ENCODE data around the gene EMB.
"Not testable (repeated sequence)": the region's sequence is repeated elsewhere in the genome, so short reads cannot be mapped to it uniquely, and the experiment has no call there.

The EMB gene

GRCh38 chr5:50420343-50420935 lies 20.6 kb downstream of the EMB start:
- no peak overlapping the region for H3K4me3 ChIP-seq
- H3K27ac ChIP-seq: no peak overlapping the region
- H3K36me3 ChIP-seq (ENCODE audit: insufficient read depth, low read length): no peaks in the 10 kb centered on the region
- TF ChIP-seq POLR2AphosphoS5 (IDR thresholded peaks at IDR 0.05; ENCODE audit: borderline replicate concordance, low read depth, low read length) (no peak), EZH2 (IDR thresholded peaks at IDR 0.05) (no peak), FOXP2 (optimal IDR thresholded peaks at IDR 0.05; ENCODE audit: control extremely low read depth, extremely low read length, insufficient read depth) (no peak)
- no peaks in the 10 kb centered on the region for H3K9me3 ChIP-seq (ENCODE audit: low read depth, low read length)
- no peak overlapping the region for H3K9ac ChIP-seq (ENCODE audit: insufficient read length)
- no peak for DNase-seq (ENCODE audit: low read depth, low spot score)

GRCh38 chr5:50419656-50420055 lies 21.4 kb downstream of the EMB start:
- not testable (repeated sequence) for H3K27ac ChIP-seq; H3K9ac ChIP-seq (ENCODE audit: insufficient read length); DNase-seq (ENCODE audit: low read depth, low spot score); H3K36me3 ChIP-seq (ENCODE audit: insufficient read depth, low read length); H3K9me3 ChIP-seq (ENCODE audit: low read depth, low read length); H3K4me3 ChIP-seq

- H3K9me3 ChIP-seq (ENCODE audit: low read depth, low read length); H3K9ac ChIP-seq (ENCODE audit: insufficient read length); DNase-seq (ENCODE audit: low read depth, low spot score); H3K36me3 ChIP-seq (ENCODE audit: insufficient read depth, low read length); H3K27ac ChIP-seq; H3K4me3 ChIP-seq: not testable (repeated sequence)
Measured at GRCh38 chr5:50416637-50417036, 24.5 kb downstream of the EMB start.

- DNase-seq (ENCODE audit: low read depth, low spot score): no peak
- no peak for TF ChIP-seq POLR2AphosphoS5 (IDR thresholded peaks at IDR 0.05; ENCODE audit: borderline replicate concordance, low read depth, low read length)
- TF ChIP-seq FOXP2 (optimal IDR thresholded peaks at IDR 0.05; ENCODE audit: control extremely low read depth, extremely low read length, insufficient read depth): no peak
- no peak for TF ChIP-seq EZH2 (IDR thresholded peaks at IDR 0.05)
- no peak overlapping the region for H3K27ac ChIP-seq
- no peaks in the 10 kb centered on the region for H3K36me3 ChIP-seq (ENCODE audit: insufficient read depth, low read length)
- no peak overlapping the region for H3K9ac ChIP-seq (ENCODE audit: insufficient read length)
- H3K4me3 ChIP-seq: no peak overlapping the region
- no peaks in the 10 kb centered on the region for H3K9me3 ChIP-seq (ENCODE audit: low read depth, low read length)
Measured at GRCh38 chr5:50415912-50416311, 25.2 kb downstream of the EMB start.

- H3K27ac ChIP-seq; H3K36me3 ChIP-seq (ENCODE audit: insufficient read depth, low read length); H3K9me3 ChIP-seq (ENCODE audit: low read depth, low read length); H3K9ac ChIP-seq (ENCODE audit: insufficient read length); H3K4me3 ChIP-seq; DNase-seq (ENCODE audit: low read depth, low spot score): not testable (repeated sequence)
Measured at GRCh38 chr5:50410932-50411331, 30.2 kb downstream of the EMB start.

DNA sequence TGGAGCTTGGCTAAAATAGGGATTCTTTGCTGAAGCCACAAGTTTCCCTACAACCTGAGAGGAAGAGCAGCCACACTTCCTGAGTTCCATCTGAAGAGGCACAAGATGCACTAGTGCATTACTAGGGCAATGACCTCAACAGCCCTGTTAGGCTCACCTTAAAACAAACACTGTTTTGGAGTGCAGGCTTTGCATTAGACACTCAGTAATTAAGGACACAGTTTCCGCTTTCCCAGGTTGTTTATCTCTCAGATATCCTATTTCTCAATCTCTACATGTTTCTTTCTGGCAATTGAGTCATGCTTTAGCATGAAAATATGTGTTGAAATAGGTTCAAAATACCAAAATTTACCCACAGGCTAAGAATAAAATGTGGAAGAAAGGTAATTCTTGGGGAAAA lies 34.2 kb downstream of the EMB start:
- H3K36me3 ChIP-seq (ENCODE audit: insufficient read depth, low read length): no peaks in the 10 kb centered on the region
- TF ChIP-seq POLR2AphosphoS5 (IDR thresholded peaks at IDR 0.05; ENCODE audit: borderline replicate concordance, low read depth, low read length) (no peak), FOXP2 (optimal IDR thresholded peaks at IDR 0.05; ENCODE audit: control extremely low read depth, extremely low read length, insufficient read depth) (no peak), EZH2 (IDR thresholded peaks at IDR 0.05) (no peak)
- H3K9ac ChIP-seq (ENCODE audit: insufficient read length): no peak overlapping the region
- H3K4me3 ChIP-seq: no peak overlapping the region
- no peaks in the 10 kb centered on the region for H3K9me3 ChIP-seq (ENCODE audit: low read depth, low read length)
- H3K27ac ChIP-seq: no peak overlapping the region
- no peak for DNase-seq (ENCODE audit: low read depth, low spot score)

GRCh38 chr5:50401336-50401735 lies 39.8 kb downstream of the EMB start:
- Histone ChIP-seq H3K9ac (ENCODE audit: insufficient read length) (no peak overlapping the region), H3K4me3 (no peak overlapping the region), H3K36me3 (ENCODE audit: insufficient read depth, low read length) (no peaks in the 10 kb centered on the region), H3K9me3 (ENCODE audit: low read depth, low read length) (no peaks in the 10 kb centered on the region), H3K27ac (no peak overlapping the region)
- TF ChIP-seq POLR2AphosphoS5 (IDR thresholded peaks at IDR 0.05; ENCODE audit: borderline replicate concordance, low read depth, low read length) (no peak), FOXP2 (optimal IDR thresholded peaks at IDR 0.05; ENCODE audit: control extremely low read depth, extremely low read length, insufficient read depth) (no peak), EZH2 (IDR thresholded peaks at IDR 0.05) (no peak)
- DNase-seq (ENCODE audit: low read depth, low spot score): no peak

GRCh38 chr5:50393925-50394609 lies 47.0 kb downstream of the EMB start:
- H3K9me3 ChIP-seq (ENCODE audit: low read depth, low read length); DNase-seq (ENCODE audit: low read depth, low spot score); H3K4me3 ChIP-seq; H3K27ac ChIP-seq; H3K9ac ChIP-seq (ENCODE audit: insufficient read length); H3K36me3 ChIP-seq (ENCODE audit: insufficient read depth, low read length): not testable (repeated sequence)

GRCh38 chr5:50392289-50392688 lies 48.8 kb downstream of the EMB start:
- not testable (repeated sequence) for H3K4me3 ChIP-seq; H3K9ac ChIP-seq (ENCODE audit: insufficient read length); DNase-seq (ENCODE audit: low read depth, low spot score); H3K9me3 ChIP-seq (ENCODE audit: low read depth, low read length); H3K27ac ChIP-seq; H3K36me3 ChIP-seq (ENCODE audit: insufficient read depth, low read length)

DNA sequence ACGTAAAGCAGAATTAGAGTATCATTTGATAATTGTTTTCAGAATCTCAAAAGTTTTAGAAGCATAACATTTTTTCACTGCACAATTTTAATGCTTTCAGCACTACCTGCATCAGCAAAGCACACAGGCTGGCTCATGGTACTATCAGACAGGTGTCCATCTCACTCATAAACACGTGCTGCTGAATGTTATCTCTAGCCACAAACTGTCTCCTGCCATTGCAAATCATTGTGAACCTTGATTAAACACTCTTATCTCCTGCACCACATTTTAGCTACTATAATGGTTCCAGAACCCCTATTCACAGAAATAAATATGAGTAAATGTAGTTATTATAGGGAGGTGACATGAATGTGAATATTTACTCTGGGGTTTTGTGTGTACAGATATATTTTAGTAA lies 56.7 kb downstream of the EMB start:
- H3K9ac ChIP-seq (ENCODE audit: insufficient read length); DNase-seq (ENCODE audit: low read depth, low spot score); H3K36me3 ChIP-seq (ENCODE audit: insufficient read depth, low read length); H3K9me3 ChIP-seq (ENCODE audit: low read depth, low read length); H3K27ac ChIP-seq; H3K4me3 ChIP-seq: not testable (repeated sequence)

DNA sequence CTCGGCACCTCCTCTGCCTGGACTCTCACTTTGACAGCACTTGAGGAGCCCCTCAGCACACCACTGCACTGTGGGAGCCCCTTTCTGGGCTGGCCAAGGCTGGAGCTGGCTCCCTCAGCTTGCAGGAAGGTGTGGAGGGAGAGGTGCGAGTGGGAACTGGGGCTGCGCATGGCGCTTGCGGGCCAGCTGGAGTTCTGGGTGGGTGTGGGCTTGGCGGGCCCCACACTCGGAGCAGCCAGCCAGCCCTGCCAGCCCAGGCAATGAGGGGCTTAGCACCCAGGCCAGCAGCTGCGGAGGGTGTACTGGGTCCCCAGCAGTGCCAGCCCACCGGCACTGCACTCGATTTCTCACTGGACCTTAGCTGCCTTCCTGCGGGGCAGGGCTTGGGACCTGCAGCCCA lies 64.4 kb downstream of the EMB start:
- H3K9ac ChIP-seq (ENCODE audit: insufficient read length); H3K27ac ChIP-seq; H3K9me3 ChIP-seq (ENCODE audit: low read depth, low read length); H3K36me3 ChIP-seq (ENCODE audit: insufficient read depth, low read length); H3K4me3 ChIP-seq; DNase-seq (ENCODE audit: low read depth, low spot score): not testable (repeated sequence)

DNA sequence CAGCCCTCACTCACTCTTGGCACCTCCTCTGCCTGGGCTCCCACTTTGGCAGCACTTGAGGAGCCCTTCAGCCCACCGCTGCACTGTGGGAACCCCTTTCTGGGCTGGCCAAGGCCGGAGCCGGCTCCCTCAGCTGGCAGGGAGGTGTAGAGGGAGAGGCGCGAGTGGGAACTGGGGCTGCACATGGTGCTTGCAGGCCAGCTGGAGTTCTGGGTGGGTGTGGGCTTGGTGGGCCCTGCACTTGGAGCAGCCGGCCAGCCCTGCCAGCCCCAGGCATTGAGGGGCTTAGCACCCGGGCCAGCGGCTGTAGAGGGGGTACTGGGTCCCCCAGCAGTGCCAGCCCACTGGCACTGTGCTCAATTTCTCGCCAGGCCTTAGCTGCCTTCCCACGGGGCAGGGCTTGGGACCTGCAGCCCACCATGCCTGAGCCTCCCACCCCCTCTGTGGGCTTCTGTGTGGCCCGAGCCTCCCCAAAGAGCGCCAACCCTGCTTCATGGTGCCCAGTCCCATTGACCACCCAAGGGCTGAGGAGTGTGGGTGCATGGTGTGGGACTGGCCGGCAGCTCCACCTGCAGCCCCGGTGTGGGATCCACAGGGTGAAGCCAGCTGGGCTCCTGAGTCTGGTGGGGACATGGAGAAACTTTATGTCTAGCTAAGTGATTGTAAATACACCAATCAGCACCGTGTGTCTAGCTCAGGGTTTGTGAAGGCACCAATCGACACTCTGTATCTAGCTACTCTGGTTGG lies 71.6 kb downstream of the EMB start:
- DNase-seq (ENCODE audit: low read depth, low spot score); H3K9me3 ChIP-seq (ENCODE audit: low read depth, low read length); H3K9ac ChIP-seq (ENCODE audit: insufficient read length); H3K27ac ChIP-seq; H3K36me3 ChIP-seq (ENCODE audit: insufficient read depth, low read length); H3K4me3 ChIP-seq: not testable (repeated sequence)

Data from SK-N-MC (cell line).